ENCODE results near the gene MTHFD1L. TPM values are rescaled to one million over a fixed set of nuclear protein-coding genes. Genes with fewer than 3 reads are reported as not detected.

Gene MTHFD1L
- total and polyA plus RNA-seq, 4 donors = 7.6 to 34.9 (median 11.0) TPM

DNA sequence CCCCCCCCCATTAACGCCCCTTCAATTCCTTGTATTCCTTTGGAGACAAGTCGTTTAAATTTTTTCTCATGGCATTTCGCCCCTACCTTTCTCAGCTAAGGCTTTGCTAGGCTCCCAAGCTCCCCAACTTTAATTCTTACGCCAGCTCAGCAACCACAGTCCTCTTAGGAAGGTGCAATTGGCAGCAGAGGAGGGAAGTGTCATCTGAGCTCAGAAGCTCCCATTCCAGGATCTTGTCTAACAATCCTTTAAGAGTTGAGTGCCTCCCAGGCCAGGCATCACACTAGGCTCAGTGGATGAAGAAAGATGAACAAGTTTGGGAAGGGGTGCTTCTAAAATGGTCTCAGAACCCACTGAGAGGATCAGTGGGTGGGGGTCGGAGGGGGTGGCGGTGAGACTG lies 243.0 kb downstream of the MTHFD1L start:
- H3K9ac ChIP-seq (ENCODE audit: insufficient read depth in 1 of 2, low read length in 2 of 2) = no peak overlapping the region
- H3K27ac ChIP-seq (ENCODE audit: low read depth in 1 of 2, low read length in 1 of 2) = no peak overlapping the region
- no peaks in the 10 kb centered on the region for H3K36me3 ChIP-seq (ENCODE audit: control insufficient read depth in 4 of 4, insufficient read depth in 4 of 4, low read length in 4 of 4)
- ATAC-seq (ENCODE audit: insufficient read depth, low FRiP score) = no peak
- TF ChIP-seq, protein P1, sequence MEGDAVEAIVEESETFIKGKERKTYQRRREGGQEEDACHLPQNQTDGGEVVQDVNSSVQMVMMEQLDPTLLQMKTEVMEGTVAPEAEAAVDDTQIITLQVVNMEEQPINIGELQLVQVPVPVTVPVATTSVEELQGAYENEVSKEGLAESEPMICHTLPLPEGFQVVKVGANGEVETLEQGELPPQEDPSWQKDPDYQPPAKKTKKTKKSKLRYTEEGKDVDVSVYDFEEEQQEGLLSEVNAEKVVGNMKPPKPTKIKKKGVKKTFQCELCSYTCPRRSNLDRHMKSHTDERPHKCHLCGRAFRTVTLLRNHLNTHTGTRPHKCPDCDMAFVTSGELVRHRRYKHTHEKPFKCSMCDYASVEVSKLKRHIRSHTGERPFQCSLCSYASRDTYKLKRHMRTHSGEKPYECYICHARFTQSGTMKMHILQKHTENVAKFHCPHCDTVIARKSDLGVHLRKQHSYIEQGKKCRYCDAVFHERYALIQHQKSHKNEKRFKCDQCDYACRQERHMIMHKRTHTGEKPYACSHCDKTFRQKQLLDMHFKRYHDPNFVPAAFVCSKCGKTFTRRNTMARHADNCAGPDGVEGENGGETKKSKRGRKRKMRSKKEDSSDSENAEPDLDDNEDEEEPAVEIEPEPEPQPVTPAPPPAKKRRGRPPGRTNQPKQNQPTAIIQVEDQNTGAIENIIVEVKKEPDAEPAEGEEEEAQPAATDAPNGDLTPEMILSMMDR (IDR thresholded peaks at IDR 0.05; ENCODE audit: control extremely low read depth, extremely low read depth) = no peak
- 67 to 81% methylated on average over 6 of the region's 6 CpGs for WGBS, 2 donors
- H3K4me3 ChIP-seq = no peak overlapping the region
- DNase-seq = no peak
- no peaks in the 10 kb centered on the region for H3K9me3 ChIP-seq (ENCODE audit: control insufficient read depth in 4 of 4, insufficient read depth in 3 of 4, low read length in 3 of 4)
- H3K27me3 ChIP-seq (ENCODE audit: control insufficient read depth in 3 of 3, insufficient read depth in 3 of 3, low read length in 2 of 3) = no peaks in the 10 kb centered on the region
- H3K4me1 ChIP-seq (ENCODE audit: control insufficient read depth in 5 of 5, insufficient read depth in 5 of 5, low read length in 5 of 5) = peaks cover 0 to 22% (median 0%) of the 10 kb centered on the region in 5 donors

DNA sequence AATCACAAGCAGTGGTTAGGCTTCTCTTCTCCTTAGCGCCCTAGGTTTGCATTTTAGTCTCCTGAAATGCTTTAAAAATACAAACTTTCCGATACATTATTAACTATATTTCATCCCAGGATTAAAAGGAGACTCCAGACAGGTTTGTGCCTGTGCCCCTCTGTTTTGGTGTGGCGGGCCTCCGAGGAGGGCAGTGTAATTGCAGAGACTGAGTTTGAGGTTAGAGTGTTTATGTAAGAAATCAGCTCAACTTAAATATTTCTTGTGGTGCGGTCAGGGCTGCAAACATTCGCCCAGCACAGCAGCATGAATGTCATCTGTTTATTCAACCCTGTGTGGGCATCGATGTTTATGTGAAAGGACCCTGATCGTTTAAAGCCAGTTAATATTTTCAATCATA lies 243.9 kb downstream of the MTHFD1L start:
- no peaks in the 10 kb centered on the region for H3K36me3 ChIP-seq (ENCODE audit: control insufficient read depth in 4 of 4, insufficient read depth in 4 of 4, low read length in 4 of 4)
- ATAC-seq (ENCODE audit: insufficient read depth, low FRiP score) = no peak
- WGBS, 2 donors = 81 to 86% methylated on average over 8 of the region's 8 CpGs

DNA sequence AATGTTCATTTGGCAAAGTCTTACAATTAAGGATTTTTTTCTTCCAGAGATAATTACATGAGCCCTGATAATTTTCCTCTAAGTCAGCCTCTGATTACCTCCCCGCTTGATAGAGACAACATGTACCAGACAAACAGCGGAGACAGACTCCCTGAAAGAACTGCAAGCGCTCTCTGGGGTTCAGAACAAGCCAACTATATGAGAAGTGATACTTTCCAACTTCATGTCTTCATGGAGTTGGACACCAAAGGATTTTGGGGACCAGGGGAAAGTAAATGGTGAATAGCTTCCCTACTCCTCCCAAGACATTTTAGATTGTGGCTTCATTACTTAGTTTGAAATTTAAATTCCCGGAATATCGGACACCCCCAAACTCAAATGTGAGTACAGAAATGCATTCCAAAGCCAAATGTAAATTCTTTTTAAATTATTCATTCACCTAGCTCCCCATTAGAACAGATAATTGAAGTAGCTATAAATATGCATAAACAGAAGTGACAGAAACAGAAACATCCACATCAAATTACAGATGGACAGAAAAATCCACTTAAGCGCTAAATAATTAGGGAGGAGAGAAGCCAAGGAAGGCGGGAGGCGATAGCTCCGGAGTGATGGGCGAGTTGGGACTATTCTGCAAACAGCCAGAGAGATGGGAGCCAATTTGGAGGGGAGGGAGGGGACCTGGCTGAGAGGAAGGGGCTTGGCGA lies 244.5 kb downstream of the MTHFD1L start:
- Histone ChIP-seq H3K9ac (ENCODE audit: insufficient read depth in 1 of 2, low read length in 2 of 2) (peak overlapping the region in 1 of 2 donors; percentile 23), H3K27me3 (ENCODE audit: control insufficient read depth in 3 of 3, insufficient read depth in 3 of 3, low read length in 2 of 3) (no peaks in the 10 kb centered on the region), H3K36me3 (ENCODE audit: control insufficient read depth in 4 of 4, insufficient read depth in 4 of 4, low read length in 4 of 4) (no peaks in the 10 kb centered on the region), H3K4me3 (no peak overlapping the region), H3K27ac (ENCODE audit: low read depth in 1 of 2, low read length in 1 of 2) (no peak overlapping the region), H3K4me1 (ENCODE audit: control insufficient read depth in 5 of 5, insufficient read depth in 5 of 5, low read length in 5 of 5) (peaks cover 0 to 22% (median 0%) of the 10 kb centered on the region in 5 donors), H3K9me3 (ENCODE audit: control insufficient read depth in 4 of 4, insufficient read depth in 3 of 4, low read length in 3 of 4) (no peaks in the 10 kb centered on the region)
- WGBS, 2 donors = 84 to 92% methylated on average over 11 of the region's 11 CpGs
- DNase-seq (peak; percentile 49 to 73 (median 66)), ATAC-seq (ENCODE audit: insufficient read depth, low FRiP score) (no peak)
- TF ChIP-seq, protein P1 (IDR thresholded peaks at IDR 0.05; ENCODE audit: control extremely low read depth, extremely low read depth) = no peak

More for the DNA sequence above, 243.9 kb downstream of the MTHFD1L start:
- peak in 1 of 3 donors; percentile 61 for DNase-seq
- H3K27ac ChIP-seq (ENCODE audit: low read depth in 1 of 2, low read length in 1 of 2) = no peak overlapping the region
- H3K9me3 ChIP-seq (ENCODE audit: control insufficient read depth in 4 of 4, insufficient read depth in 3 of 4, low read length in 3 of 4) = no peaks in the 10 kb centered on the region
- TF ChIP-seq, protein P1 (IDR thresholded peaks at IDR 0.05; ENCODE audit: control extremely low read depth, extremely low read depth) = no peak
- no peak overlapping the region for H3K4me3 ChIP-seq
- H3K9ac ChIP-seq (ENCODE audit: insufficient read depth in 1 of 2, low read length in 2 of 2) = peak overlapping the region in 1 of 2 donors; percentile 47
- H3K27me3 ChIP-seq (ENCODE audit: control insufficient read depth in 3 of 3, insufficient read depth in 3 of 3, low read length in 2 of 3) = no peaks in the 10 kb centered on the region
- peaks cover 0 to 22% (median 0%) of the 10 kb centered on the region in 5 donors for H3K4me1 ChIP-seq (ENCODE audit: control insufficient read depth in 5 of 5, insufficient read depth in 5 of 5, low read length in 5 of 5)
